ENCODE results near the gene P4HA1. TPM values are rescaled to one million over a fixed set of nuclear protein-coding genes. Genes with fewer than 3 reads are reported as not detected.

The P4HA1 gene
- total RNA-seq, 4 donors from 2014 or later, result 23.3 to 36.2 (median 30.4) TPM

DNA sequence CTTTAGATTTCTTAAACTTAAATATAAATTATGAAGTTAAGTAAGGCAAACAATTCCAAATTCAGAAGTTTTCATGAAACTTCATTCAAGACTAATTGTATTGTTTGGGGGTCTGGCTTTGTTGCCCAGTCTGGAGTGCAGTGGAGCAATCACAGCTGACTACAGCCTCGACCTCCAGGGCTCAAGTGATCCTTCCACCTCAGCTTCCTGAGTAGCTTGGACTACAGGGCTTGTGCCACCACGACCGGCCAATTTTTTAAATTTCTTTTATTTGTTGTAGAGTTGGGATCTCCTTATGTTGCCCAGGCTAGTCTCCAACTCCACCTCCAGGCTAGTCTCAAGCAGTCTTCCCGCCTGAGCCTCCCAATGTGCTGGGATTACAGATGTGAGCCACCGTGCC, 12.5 kb downstream of the P4HA1 start:
- Histone ChIP-seq H3K36me3 (no peaks in the 10 kb centered on the region), H3K27me3 (no peaks in the 10 kb centered on the region), H3K4me3 (no peak overlapping the region), H3K4me1 (peaks cover 4 to 43% (median 6%) of the 10 kb centered on the region in 3 donors), H3K27ac (no peak overlapping the region), H3K9me3 (no peaks in the 10 kb centered on the region)
- ATAC-seq, result no peak
- 70 to 90% methylated on average over 2 to 5 of the region's 5 CpGs for WGBS, 2 donors (ENCODE audit: low coverage in 1 of 2)
- TF ChIP-seq, protein P1, sequence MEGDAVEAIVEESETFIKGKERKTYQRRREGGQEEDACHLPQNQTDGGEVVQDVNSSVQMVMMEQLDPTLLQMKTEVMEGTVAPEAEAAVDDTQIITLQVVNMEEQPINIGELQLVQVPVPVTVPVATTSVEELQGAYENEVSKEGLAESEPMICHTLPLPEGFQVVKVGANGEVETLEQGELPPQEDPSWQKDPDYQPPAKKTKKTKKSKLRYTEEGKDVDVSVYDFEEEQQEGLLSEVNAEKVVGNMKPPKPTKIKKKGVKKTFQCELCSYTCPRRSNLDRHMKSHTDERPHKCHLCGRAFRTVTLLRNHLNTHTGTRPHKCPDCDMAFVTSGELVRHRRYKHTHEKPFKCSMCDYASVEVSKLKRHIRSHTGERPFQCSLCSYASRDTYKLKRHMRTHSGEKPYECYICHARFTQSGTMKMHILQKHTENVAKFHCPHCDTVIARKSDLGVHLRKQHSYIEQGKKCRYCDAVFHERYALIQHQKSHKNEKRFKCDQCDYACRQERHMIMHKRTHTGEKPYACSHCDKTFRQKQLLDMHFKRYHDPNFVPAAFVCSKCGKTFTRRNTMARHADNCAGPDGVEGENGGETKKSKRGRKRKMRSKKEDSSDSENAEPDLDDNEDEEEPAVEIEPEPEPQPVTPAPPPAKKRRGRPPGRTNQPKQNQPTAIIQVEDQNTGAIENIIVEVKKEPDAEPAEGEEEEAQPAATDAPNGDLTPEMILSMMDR (IDR thresholded peaks at IDR 0.05), result no peak

DNA sequence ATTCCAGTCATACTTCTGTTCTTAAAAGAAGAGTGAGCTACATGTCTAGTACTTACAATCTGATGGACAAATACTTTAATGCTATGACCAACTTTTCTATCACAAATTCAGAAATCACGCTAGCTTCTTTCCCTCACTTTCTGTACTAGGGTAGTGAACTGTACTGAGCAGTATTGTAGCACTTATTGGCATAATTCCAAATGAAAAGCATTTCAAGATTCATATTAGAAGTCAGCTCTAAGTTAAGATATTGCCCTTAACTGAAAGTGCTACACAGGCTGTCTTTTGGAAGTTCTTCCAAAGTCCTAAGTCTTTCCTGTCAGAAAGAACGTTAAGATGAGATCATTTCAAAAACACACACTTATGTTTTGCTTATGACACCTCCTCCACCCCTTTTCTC, 13.4 kb downstream of the P4HA1 start:
- TF ChIP-seq POLR2A (IDR thresholded peaks at IDR 0.05) (no peak), POLR2AphosphoS5 (IDR thresholded peaks at IDR 0.05) (no peak), EP300 (IDR thresholded peaks at IDR 0.05) (no peak)
- TF ChIP-seq, protein P1 (IDR thresholded peaks at IDR 0.05), result no peak
- Histone ChIP-seq H3K27ac (peak overlapping the region in 3 of 4 donors; percentile 10 to 58 (median 19)), H3K27me3 (no peaks in the 10 kb centered on the region), H3K36me3 (no peaks in the 10 kb centered on the region), H3K4me1 (peaks cover 4 to 36% (median 6%) of the 10 kb centered on the region in 3 donors), H3K9me3 (no peaks in the 10 kb centered on the region), H3K4me3 (no peak overlapping the region)
- WGBS, 2 donors (ENCODE audit: low coverage in 1 of 2), result 7 to 28% methylated on average over 1 to 2 of the region's 2 CpGs
- no peak for ATAC-seq

DNA sequence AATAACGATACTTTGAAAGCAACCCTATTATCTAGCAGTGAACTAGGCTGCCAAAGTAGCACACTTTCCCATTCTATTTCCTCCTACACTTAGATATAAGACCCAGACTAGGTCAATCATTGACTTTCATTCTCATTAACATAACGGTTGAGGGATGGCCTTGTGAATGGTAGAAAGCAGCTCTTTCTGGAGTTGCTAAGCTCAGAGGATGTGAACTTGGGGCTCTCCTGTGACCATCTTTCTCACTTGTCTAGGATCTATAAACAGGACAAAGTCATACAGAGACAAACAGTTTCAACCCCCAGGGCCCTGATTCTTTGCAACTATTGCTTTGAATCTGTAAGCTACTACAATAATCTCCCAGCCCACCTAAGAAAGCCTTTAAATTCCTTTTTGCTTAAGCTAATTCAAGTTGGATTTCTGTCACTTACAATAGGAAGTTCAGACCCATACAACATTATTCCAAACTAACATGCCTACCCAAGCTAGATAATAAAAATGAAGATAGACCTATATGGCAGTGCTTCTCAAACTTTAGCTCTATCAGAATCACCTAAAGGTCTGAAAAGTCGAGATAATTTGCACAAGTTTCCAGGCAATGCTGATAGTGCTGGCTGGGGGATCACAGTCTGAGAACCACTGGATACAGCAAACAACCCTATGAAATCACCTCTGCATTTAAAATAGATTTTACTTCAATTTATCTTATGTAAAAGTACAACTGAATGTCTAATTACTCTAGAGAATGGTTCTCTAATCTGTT, 16.7 kb downstream of the P4HA1 start:
- Histone ChIP-seq H3K4me3 (no peak overlapping the region), H3K4me1 (peaks cover 4 to 53% (median 9%) of the 10 kb centered on the region in 3 donors), H3K27ac (no peak overlapping the region), H3K9me3 (no peaks in the 10 kb centered on the region), H3K27me3 (no peaks in the 10 kb centered on the region), H3K36me3 (no peaks in the 10 kb centered on the region)
- ATAC-seq, result no peak
- WGBS, 2 donors (ENCODE audit: low coverage in 1 of 2), result 90% methylated on average over 3 of the region's 3 CpGs
- TF ChIP-seq, protein P1 (IDR thresholded peaks at IDR 0.05), result no peak
- TF ChIP-seq EP300 (IDR thresholded peaks at IDR 0.05) (no peak), POLR2AphosphoS5 (IDR thresholded peaks at IDR 0.05) (no peak), POLR2A (IDR thresholded peaks at IDR 0.05) (no peak)

DNA sequence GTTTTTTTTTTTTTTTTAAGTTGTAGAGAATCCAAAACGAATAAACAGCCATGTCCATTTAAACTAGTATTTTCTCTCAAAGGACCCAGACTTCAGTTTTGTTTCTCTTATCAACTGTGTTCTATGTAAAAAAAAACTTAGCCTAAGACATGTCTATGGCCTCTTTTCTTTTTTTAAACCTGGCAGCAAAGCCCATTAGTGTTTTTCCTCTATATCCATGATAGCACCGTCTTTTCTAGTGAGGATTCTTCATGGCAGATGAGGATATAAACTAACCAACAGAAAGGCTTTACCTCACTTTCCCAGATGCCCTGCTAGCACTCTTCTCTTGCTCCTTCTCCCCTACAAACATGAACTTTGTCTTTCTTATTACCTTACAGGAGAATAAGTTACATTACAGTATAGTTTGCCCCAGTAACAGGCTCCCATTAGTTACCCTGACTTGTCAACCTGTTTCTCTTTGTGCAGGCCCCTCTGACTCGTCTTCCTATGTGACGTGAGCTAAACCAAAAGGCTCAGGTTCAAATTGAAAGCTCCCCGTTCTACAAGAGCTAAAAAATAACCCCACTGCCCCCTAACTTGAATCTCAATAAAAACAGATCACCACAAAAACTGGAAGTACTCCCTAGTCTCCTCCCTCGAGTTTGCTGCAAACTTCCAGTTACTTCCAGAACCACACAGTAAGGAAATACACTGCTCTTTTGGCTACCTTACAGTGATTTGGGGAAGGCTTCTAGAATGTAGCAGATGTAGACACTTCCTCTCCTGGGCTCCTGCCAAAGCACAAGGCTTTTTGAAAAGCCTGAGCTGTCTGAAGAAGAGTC, 20.1 kb downstream of the P4HA1 start:
- peak; percentile 4 for TF ChIP-seq POLR2AphosphoS5 (IDR thresholded peaks at IDR 0.05)
- TF ChIP-seq EP300 (IDR thresholded peaks at IDR 0.05), result no peak
- H3K36me3 ChIP-seq, result peaks cover 0 to 29% of the 10 kb centered on the region in 2 donors
- peak overlapping the region; percentile 73 to 92 (median 82) for H3K27ac ChIP-seq
- WGBS, 2 donors (ENCODE audit: low coverage in 1 of 2), result 0 to 5% methylated on average over 1 to 6 of the region's 6 CpGs
- H3K9me3 ChIP-seq, result no peaks in the 10 kb centered on the region
- ATAC-seq, result peak; percentile 86
- H3K27me3 ChIP-seq, result no peaks in the 10 kb centered on the region
- peaks cover 0 to 24% (median 3%) of the 10 kb centered on the region in 3 donors for H3K4me1 ChIP-seq
- H3K4me3 ChIP-seq, result peak overlapping the region; percentile 31 to 33

DNA sequence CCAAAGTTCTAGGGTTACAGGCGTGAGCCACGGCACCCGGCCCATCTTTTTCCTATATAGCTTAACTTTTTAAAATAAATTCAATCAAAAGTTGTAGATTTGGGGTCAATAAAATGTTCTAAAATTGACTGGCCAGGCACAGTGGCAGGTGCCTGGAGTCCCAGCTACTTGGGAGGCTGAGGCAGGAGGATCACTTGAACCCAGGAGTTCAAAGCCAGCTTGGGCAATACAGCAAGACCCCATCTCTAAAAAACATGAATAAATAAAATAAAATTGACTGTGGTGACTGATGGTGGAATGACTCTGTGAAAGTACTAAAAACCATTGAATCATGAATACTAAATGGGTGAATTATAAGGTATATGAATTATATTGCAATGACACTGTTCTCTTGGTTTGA, 20.8 kb downstream of the P4HA1 start:
- Histone ChIP-seq H3K27me3 (no peaks in the 10 kb centered on the region), H3K4me1 (peaks cover 0 to 21% (median 3%) of the 10 kb centered on the region in 3 donors), H3K27ac (peak overlapping the region in 3 of 4 donors; percentile 82 to 92 (median 83)), H3K36me3 (peaks cover 0 to 36% of the 10 kb centered on the region in 2 donors), H3K9me3 (no peaks in the 10 kb centered on the region), H3K4me3 (no peak overlapping the region)
- ATAC-seq, result no peak
- no peak for TF ChIP-seq EP300 (IDR thresholded peaks at IDR 0.05)
- TF ChIP-seq POLR2A (IDR thresholded peaks at IDR 0.05), result no peak
- TF ChIP-seq, protein P1 (IDR thresholded peaks at IDR 0.05), result no peak
- no peak for TF ChIP-seq POLR2AphosphoS5 (IDR thresholded peaks at IDR 0.05)
- 92 to 95% methylated on average over 3 of the region's 3 CpGs for WGBS, 2 donors (ENCODE audit: low coverage in 1 of 2)
